ENCODE results near the gene DNAAF1.

DNA sequence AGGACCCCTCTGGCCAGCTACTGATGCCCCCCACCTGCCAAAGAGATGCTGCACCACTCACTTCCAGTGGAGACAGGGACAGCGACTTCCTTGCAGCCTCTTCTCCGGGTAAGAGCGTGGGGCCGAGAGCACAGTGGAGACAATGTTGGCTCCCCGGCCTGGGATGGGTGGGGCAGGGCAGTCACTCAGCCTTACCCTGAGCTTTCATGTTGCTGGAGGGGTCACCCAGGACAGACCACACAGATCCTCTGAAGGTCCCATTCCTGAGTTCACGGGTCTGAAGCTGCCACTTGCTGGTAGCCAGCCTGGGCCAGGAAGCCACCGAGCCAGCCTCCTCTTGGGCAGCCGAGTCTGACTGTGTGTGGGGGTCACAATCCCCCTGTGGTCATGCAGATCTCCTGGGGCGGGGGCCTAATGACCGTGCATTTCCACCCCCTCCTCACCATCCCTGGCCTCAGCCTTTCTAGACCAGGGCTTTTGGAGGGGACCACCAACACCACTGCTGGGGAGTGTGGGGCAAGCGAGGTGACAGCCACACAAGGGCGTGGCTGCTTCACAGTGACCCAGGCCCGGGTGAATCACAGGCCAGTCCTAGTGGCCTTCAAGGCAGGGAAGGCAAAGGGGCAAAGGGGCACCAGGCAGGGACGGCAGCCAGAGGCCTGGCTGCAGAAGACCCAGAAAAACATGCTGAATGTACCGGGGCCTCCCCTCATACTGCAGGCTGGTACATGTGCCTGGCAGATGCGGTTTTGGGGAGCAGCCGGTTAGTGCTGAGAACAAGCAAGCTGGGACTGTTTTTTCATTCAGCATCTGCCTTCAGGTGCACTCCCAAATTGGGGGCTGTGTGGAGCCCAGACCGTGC is 31.3 kb downstream of the DNAAF1 start:
- TF ChIP-seq POLR2A (IDR thresholded peaks at IDR 0.05; ENCODE audit: low read depth, low read length) (no peak; the same call in 1 of the 2 replicates), TAF1 (IDR thresholded peaks at IDR 0.05; ENCODE audit: borderline replicate concordance, low read depth, low read length) (no peak)

All from GM12892 (cell line).